ENCODE data around the gene DLGAP4.
A peak's percentile ranks its signal among the peaks of the same experiment; 100 is the strongest.

DLGAP4 gene

DNA sequence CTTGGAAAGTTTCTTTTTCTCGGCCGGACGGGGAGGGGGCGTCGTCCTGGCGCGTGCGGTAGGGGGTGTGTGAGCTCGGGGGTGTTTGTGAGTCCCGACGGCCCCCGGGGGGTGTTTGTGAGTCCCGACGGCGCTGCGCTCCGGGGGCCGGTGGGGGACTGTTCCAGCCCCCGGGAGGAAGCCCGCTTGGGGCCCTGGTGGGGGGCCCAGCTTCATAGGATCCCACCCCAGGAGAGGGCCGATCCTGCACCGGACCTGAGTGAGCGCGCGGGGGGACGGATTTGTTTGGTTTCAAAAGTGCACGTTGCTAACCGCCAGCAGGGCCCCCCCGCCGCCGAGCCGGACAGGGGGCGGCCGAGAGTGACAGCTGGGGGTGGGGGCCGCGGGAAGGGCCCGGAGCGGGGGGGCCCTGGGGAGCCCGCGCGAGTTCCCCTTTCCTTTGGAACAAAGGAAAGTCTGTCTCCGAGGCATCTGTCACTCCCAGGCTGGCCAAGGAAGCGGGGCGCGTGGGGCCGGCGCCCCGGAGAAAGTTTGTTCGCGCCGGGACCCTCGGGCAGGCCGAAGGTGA is 267.7 kb downstream of the DLGAP4 start:
- no peak for DNase-seq

DNA sequence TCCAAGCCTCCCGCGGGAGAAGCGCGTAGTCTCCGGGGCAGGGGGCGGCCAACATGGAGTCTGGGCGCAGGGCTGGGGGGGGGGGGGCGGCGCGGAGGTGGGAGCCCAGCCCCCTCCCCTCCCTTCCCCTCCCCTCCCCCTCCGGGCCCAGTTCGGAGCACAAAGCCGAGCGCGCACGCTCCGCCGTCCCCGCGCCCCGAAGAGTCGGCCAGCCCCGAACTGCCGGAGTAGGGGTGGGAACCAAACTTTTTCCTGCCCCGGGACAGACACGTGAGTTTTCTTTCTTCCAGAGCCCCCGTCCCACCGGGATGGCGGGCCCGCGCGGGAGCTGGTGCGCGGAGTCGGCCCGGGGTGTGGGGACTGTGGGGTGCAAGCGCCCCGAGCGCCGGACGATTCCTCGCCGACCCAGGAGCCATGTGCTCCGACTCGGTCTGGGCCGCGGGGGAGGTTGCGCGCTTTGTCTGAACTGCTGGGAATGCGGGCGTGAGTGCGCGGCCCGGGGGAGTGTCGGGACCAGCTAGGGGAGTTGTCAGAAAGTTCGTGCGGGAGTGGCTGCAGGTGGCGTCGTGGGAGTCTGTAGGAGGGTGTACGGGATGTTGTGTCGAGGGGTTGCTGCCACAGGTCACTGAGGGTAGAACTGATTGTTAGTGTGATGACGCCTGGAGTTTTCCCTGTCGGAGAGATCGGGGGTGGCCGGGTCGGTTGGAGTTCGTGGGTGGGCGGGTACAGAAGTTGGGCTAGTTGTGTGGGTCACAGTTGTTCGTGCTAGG is 268.4 kb downstream of the DLGAP4 start:
- peak; percentile 26 for DNase-seq

DNA sequence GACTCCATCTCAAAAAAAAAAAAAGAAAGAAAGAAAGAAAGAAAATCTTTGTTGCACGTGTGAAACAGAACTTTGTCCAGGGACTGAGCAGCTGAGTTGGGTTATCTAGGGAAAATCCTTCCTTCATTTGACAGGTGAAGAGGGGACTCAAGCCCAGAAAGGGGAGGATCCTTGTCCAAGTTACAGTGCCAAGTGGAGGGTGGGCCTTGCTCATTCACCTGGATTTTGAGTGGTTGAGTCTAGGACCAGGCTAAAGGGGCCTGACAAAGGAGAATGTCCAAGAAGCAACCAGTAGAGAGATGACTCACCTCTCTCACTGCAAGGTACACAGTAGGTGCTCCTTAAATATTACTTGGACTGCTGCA is 269.9 kb downstream of the DLGAP4 start:
- DNase-seq: no peak

All from GF-D8 (cell line).